HG03571 (cell line): ENCODE results near the gene DHRS7B.
"Not testable (repeated sequence)": the region's sequence is repeated elsewhere in the genome, so short reads cannot be mapped to it uniquely, and the experiment has no call there.

ENCODE experiments used
- ATAC-seq: cut with Tn5 transposase; IDR thresholded peaks from one replicate; pipeline ENCODE4 v1.9.1; 2021; ENCODE audit not compliant: unreplicated experiment

DHRS7B gene

GRCh38 chr17:21204935-21205334 lies 78.2 kb downstream of the DHRS7B start:
- no peak for ATAC-seq

GRCh38 chr17:21208352-21208751 lies 81.6 kb downstream of the DHRS7B start:
- no peak for ATAC-seq

GRCh38 chr17:21209511-21210175 lies 82.9 kb downstream of the DHRS7B start:
- ATAC-seq, result no peak

GRCh38 chr17:21210411-21211076 lies 83.8 kb downstream of the DHRS7B start:
- no peak for ATAC-seq

GRCh38 chr17:21211825-21212479 lies 85.2 kb downstream of the DHRS7B start:
- ATAC-seq, result no peak

GRCh38 chr17:21212826-21213637 lies 86.3 kb downstream of the DHRS7B start:
- no peak for ATAC-seq

GRCh38 chr17:21213638-21214014 lies 86.9 kb downstream of the DHRS7B start:
- peak; percentile 9 for ATAC-seq

GRCh38 chr17:21214015-21214776 lies 87.4 kb downstream of the DHRS7B start, which contains the start of gene TMEM11:
Gene TMEM11, minus strand, starts transcription at chr17:21214161. Its CDS starts 9 bp downstream, at chr17:21214152.
- ATAC-seq, result peak; percentile 92

- peak; percentile 7 for ATAC-seq
Measured at GRCh38 chr17:21214777-21215541, 88.2 kb downstream of the DHRS7B start.

GRCh38 chr17:21215935-21216334 lies 89.2 kb downstream of the DHRS7B start:
- ATAC-seq, result no peak

GRCh38 chr17:21217346-21217745 lies 90.6 kb downstream of the DHRS7B start:
- ATAC-seq, result no peak

GRCh38 chr17:21218101-21218500 lies 91.3 kb downstream of the DHRS7B start:
- no peak for ATAC-seq

GRCh38 chr17:21218831-21219380 lies 92.1 kb downstream of the DHRS7B start:
- no peak for ATAC-seq

GRCh38 chr17:21223086-21223485 lies 96.3 kb downstream of the DHRS7B start:
- no peak for ATAC-seq

- ATAC-seq, result not testable (repeated sequence)
Measured at GRCh38 chr17:21227277-21227676, 100.5 kb downstream of the DHRS7B start.

- ATAC-seq, result no peak
Measured at GRCh38 chr17:21228111-21228510, 101.3 kb downstream of the DHRS7B start.

GRCh38 chr17:21228845-21229244 lies 102.1 kb downstream of the DHRS7B start:
- no peak for ATAC-seq

- ATAC-seq, result no peak
Measured at GRCh38 chr17:21231533-21231932, 104.8 kb downstream of the DHRS7B start.

GRCh38 chr17:21232033-21232749 lies 105.4 kb downstream of the DHRS7B start:
- ATAC-seq, result no peak
